ENCODE data around the gene NAP1L1.

- no peak for TF ChIP-seq CTCF (IDR thresholded peaks at IDR 0.05)
- TF ChIP-seq ATF1 (CRISPR knock-in tag; IDR thresholded peaks at IDR 0.05) = no peak
- no peak for TF ChIP-seq E2F4 (CRISPR knock-in tag; IDR thresholded peaks at IDR 0.05; ENCODE audit: borderline replicate concordance, low read depth)
These were observed 506 bp upstream of the NAP1L1 start for GRCh38 chr12:76084863-76085519.

All from WTC11 (cell line).